Glomerular visceral epithelial cell (primary cell): ENCODE measurements around the gene PDZK1IP1.

Source experiments
- DNase-seq: peaks from one replicate; pipeline ENCODE4 v3.0.0-alpha.2; 2016; ENCODE audit errors: extremely low spot score

Gene PDZK1IP1, protein sequence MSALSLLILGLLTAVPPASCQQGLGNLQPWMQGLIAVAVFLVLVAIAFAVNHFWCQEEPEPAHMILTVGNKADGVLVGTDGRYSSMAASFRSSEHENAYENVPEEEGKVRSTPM

DNA sequence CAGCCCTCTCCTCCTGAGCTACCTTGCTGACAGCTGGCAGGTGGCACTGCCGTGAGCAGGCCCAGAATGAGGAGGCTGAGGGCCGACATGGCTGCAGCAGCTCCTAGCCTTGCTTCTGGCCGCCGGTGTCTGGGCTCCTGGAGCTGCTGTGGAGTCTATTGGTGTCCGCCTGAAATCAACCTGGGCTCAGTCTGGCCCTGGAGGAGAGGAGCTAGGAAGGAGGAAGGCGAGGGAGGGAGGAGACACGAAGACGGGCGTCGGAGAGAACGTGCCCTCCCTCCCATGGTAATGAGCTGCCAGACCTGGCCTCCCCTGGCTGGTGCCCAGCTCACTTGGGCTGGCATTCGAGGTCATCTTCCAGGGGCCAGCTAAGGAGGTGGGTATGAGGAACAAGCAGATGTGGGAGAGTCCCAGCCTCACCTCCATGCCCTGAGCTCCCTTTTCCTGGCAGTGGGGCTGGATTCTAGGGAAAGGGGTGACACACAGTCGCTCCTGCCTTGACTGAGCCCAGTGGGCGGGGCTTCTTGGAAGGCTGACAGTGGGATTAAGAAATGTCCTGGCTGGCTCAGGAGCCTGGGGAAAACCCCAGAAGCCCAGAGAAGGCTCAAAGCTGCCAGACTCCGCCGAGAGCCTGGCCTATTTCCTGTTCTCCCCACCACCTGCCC lies at the start of gene PDZK1IP1:
PDZK1IP1 (minus strand) TSS at position 193 of the 665 bp plus-strand sequence; CDS start at position 89, 104 bp downstream.
- DNase-seq: peak; percentile 99

GRCh38 chr1:47238935-47239592 lies 49.2 kb upstream of the PDZK1IP1 start:
- no peak for DNase-seq

DNA sequence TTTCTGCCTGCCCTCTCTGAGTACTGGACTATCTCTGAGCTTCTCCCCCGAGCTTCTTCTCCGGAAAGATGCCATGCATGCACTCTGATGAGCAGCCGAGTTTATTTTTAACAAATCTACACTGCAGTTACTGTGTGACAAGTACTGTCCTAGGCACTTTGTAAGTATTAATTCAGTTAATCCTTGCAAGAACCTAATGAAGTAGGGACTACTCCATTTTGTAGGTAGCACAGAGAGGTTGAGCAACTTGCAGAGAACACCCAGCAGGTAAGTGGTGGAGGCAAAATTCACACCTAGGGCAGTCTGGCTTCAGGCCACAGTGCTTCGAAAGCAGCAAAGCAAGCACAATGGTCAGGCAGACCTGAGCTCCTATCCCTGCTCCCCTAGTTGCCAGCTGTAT lies 46.0 kb upstream of the PDZK1IP1 start:
- no peak for DNase-seq

GRCh38 chr1:47235241-47235681 lies 45.4 kb upstream of the PDZK1IP1 start:
- no peak for DNase-seq

GRCh38 chr1:47233186-47233585 lies 43.4 kb upstream of the PDZK1IP1 start:
- no peak for DNase-seq

DNA sequence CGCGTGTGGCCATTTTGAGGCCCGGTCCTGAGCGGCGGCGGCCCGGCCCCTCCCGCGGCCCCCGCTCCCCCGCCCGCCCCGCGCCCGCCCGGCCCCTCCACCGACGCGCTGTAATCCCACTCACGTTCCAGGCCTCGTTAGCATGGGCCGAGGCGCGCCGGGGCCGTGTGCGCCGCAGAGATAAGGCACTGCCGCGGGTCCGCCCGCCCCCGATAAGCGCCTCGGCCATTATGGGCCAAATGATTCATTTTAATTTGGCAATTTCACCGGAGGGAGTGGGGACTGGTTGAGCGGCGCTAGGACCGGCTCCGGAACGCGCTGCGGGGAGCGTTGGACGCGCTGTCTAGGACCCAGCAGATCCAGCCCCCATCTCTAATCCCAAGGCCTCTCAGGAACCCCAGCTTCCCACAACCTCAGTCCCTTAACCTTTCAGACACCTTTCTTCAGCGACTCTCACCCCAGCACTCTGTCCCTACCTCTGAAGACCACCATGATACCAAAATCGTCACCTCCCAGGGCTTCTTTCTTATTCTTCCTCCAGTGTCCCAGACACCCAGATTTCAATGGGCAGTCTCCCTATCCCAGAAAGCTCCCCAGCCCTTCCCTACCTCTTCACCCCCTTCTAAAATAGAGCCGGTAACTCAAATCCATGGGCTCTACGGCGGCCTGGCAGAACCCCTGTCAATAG lies 42.5 kb upstream of the PDZK1IP1 start, which contains the start of gene TAL1:
TAL1 (minus strand) TSS at position 39 of the 688 bp plus-strand sequence. CDS start 6,337 bp downstream, outside the sequence.
- DNase-seq: no peak

DNA sequence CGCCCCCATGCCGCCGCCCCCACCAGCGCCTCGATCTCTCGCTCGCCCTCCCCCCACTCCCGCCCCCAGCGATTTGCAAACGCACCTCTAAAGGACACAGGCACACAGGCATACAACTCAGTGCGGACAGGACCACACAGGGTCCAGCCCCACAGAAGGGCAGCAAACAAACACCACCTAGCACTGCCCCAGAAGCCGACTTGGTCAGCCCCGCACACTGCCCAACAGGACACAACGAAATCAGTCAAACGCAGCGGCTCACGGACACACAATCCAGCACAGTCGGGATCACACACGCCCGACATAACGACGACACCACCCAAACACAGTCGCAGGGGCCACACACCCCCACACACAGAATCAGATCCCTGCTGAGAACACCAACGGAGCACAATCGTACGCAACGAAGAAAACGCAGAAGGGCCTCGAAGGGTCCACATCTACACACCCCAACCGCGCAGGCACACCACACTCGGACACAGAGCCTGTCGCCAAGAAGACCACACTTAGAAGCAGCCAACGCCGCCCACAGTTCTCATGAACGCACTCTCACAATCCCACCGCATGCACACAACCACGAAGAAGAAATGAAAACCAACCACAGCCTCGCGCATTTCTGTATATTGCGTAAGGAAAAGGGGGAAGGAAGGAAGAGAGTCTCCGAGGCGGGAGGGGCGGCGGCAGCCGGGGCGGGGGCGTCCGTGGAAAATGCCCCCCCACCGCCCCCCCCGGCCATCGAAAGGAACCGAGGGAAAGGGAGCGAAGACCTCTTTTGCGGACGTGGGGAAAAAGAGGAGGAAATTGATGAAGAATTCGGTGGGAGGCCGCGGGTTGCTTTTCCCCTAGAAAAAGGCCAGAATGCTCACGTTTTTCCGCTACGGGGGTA lies 41.7 kb upstream of the PDZK1IP1 start:
- peak; percentile 30 for DNase-seq

GRCh38 chr1:47230692-47231300 lies 41.0 kb upstream of the PDZK1IP1 start:
- no peak for DNase-seq

- peak; percentile 7 for DNase-seq
These were observed 40.3 kb upstream of the PDZK1IP1 start for GRCh38 chr1:47229886-47230691.

DNA sequence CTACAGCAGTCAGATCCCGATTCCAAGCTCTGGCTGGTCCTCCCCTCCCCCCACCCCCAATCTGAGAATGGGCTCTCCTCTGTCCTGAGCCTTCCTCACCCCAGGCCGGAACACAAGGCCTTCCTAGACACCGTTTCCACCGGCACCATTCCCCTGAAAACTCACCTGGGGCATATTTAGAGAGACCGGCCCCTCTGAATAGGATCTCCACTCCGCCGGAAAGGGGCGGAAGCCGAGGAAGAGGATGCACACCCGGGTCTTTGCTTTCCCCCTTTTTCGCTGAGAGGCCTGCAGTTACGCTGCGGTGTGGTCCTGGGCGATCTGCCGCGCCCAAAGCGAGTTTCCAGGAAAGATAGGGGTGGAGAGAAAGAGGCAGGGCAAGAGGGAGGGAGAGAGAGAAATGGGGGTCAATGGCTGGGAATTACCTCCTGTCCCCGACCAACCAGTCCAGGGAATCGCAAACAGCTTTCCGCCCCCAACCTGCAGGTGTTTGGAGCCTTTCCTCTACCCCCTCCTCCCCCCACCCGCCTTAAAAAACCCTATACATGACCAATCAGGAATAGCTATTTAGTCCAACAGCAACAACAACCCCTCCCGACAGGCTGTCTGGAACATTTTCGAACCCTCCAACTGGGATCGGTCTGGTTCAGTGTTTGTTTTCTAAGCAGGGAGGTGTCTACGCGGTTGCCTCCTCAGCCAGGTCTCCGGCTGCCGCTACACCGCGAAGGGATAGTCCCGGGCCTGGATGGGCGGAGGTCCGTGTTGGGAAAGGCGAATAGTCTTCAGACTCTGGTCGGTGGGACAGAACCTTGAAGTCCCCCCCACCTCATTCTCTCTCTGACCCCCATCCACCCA lies 39.4 kb upstream of the PDZK1IP1 start:
- no peak for DNase-seq

DNA sequence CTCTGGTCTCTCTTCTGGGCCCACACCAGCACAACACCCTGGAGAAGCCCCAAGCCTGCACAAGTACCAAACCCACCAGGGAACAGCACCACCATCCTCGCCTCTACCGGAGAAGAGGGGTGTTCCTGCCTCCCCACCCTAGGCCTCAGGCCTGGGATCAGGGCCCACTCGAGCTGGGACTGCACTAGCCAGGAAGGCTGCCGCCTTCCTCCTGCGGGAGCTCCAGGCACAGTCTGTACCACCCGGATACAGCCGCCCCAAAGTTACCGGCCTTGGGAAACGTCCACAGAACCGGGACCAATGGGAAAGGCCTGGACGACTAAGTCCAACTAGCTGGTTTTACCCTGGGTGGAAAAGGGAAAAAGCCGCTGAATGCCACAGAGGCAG lies 38.8 kb upstream of the PDZK1IP1 start:
- no peak for DNase-seq

DNA sequence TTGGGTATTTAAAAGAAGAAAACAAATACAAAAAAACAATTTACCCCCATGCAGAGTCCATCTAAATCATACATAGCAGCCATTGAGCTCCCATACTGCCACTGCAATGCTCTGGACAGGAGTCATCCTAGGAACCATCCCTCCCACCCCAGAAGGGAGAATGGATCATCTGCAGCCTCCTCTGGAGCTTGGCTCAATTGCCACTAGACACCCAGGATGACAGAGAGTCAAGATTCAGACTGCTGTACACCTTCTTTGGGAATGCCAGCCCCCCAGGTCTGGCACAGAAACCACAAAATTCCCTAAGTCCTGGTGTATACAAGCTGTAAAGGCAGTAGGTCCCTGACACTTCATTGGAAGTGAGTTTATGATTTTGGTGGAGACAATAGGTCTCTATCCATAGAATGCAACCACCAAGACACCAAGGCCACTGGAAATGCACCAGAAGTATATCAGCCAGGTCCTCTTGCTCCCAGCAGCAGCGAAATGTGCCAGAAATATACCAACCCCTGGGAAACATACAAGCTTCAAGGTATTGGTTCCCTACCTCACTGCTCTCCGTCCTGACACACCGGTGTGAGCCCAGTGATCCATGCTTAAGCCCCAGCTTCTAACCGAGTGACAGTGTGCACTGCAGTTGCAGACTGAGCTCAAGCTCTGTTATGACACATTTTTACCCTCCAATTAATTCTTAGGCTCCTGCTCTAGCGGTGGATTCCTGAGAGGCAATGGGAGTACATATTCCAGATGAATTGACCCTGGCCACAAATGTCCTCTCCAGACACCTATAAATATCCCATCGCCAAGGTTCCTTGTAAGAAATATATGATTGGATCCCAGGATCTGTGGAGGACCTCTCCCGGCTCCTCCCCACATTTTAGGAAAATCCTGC lies 37.8 kb upstream of the PDZK1IP1 start:
- DNase-seq: no peak

- no peak for DNase-seq
These were observed 37.0 kb upstream of the PDZK1IP1 start for GRCh38 chr1:47226839-47227215.

DNA sequence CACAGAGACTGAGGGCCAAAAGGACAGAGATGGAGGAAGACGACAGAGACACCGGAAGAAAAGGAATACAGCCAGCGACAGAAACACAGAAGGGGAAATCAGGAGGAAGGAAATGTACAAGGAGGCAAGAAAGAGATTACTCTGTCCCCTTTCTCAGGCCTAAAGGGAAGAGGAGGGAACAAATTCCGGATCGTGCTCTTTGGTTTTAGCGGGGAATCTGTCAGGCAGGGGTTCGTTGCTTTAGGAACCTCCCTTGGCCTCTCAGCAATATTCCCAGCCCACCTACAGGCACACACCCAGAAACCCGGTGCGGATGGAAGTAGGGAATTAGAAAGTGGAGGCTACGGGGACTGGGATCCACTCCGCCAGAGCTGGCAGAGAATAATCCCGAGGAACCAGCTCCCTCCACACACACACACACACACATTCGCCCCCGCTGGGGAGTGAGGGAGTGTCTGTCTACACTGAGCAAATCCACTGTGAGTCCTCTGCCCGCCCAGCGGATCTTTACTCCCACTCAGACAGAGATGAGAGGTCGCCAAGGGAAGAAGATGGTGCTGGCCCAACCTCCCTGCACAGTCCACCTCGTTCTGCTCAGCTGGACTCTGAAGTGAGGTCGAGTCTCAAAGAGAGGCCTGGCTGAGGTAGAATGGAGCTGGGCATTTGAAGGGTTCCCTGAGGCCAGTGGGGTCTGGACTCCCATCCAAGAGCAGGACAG lies 36.4 kb upstream of the PDZK1IP1 start:
- DNase-seq: no peak

DNA sequence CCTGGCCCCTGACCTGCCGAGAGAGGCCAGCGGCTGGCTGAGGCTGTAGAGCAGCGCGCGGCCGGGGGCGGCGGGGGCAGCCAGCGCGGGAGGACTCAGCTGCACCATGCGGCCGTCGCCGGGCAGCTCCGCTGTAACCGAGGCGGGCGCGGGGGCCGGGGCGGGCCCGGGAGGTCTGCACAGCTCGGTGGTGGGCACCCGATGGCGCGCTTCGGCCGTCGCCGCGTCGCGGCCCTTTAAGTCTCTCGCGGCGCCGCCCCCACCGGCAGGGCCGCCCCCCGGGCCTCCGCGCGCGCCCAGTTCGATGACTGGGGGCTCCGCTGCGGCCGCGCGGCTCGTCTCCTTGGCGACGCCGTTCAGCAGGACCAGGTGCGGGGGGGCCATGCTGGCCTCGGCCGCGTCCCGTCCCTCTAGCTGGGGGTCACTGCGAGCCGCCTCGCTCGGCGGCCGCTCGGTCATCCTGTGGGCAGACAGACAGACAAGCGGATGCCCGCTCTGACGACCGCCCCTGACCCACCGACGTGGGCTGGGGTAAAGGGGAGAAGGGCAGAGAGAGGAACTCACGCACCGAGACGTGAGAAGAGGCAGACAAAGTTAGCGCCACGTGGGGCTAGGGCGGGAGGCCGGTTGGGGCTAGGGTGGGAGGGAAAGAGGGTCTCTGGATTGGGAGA lies 35.7 kb upstream of the PDZK1IP1 start:
- DNase-seq: no peak

- no peak for DNase-seq
These were observed 35.0 kb upstream of the PDZK1IP1 start for GRCh38 chr1:47224676-47225399.
